PC-3 (cell line): ENCODE measurements around the gene BLTP1. TPM values are rescaled to one million over a fixed set of nuclear protein-coding genes. Genes with fewer than 3 reads are reported as not detected.

Experiments
- ATAC-seq: fragments of 200-7000 bp; cut with Tn5 transposase; 2 replicates; pipeline ENCODE4 v1.9.1; 2020; ENCODE audit warnings: mild to moderate bottlenecking, moderate library complexity
- BruUV-seq: library from RNA; stranded (reverse); fragments of 400-500 nt; replicated peaks from 2 replicates; lab custom pipeline; 2021; lab: Mats Ljungman, UMichigan
- CTCF ChIA-PET: fragments of 300-600 bp; sonication (Branson Sonifier 250); formaldehyde crosslinking; loops from one replicate; lab custom pipeline; 2022; ENCODE audit warnings: antibody characterized with exemption; lab: Charles Lee
- POLR2A ChIA-PET: fragments of 300-600 bp; sonication (Branson Sonifier 250); formaldehyde crosslinking; loops from one replicate; lab custom pipeline; 2022; ENCODE audit warnings: antibody characterized with exemption; ENCODE audit not compliant: unreplicated experiment; lab: Charles Lee
- DNase-seq: peaks from one replicate; pipeline ENCODE4 v3.0.0-alpha.2; 2015
- H2AFZ ChIP-seq: fragments of 300-600 bp; sonication (generic); 2 replicates; pipeline ENCODE4 v1.6.0; 2016; ENCODE audit warnings: antibody characterized with exemption, low read length
- H3F3A ChIP-seq: fragments of 300-600 bp; sonication (generic); one replicate; pipeline ENCODE4 v1.6.0; 2017; ENCODE audit warnings: antibody characterized with exemption, low read length, control low read depth, mild to moderate bottlenecking; ENCODE audit not compliant: unreplicated experiment
- H3K27ac ChIP-seq: fragments of 300-600 bp; sonication (generic); 2 replicates; pipeline ENCODE4 v1.5.1; 2016; ENCODE audit warnings: mild to moderate bottlenecking, low read length
- H3K27me3 ChIP-seq: fragments of 300-600 bp; sonication (generic); 2 replicates; pipeline ENCODE4 v1.6.1; 2016; ENCODE audit warnings: low read length, mixed read lengths
- H3K36me3 ChIP-seq: fragments of 300-600 bp; sonication (generic); 2 replicates; pipeline ENCODE4 v1.6.1; 2016; ENCODE audit warnings: low read depth, mixed run types, low read length, mixed read lengths
- H3K4me1 ChIP-seq: fragments of 300-600 bp; sonication (generic); 2 replicates; pipeline ENCODE4 v1.5.1; 2016; ENCODE audit warnings: low read length; ENCODE audit not compliant: insufficient read depth
- H3K4me2 ChIP-seq: fragments of 300-600 bp; sonication (generic); 2 replicates; pipeline ENCODE4 v1.6.0; 2016; ENCODE audit warnings: low read length
- H3K4me3 ChIP-seq: fragments of 300-600 bp; sonication (generic); 2 replicates; pipeline ENCODE4 v1.5.1; 2016; ENCODE audit warnings: mild to moderate bottlenecking, low read length, mixed read lengths
- H3K79me2 ChIP-seq: fragments of 300-600 bp; sonication (generic); 2 replicates; pipeline ENCODE4 v1.6.1; 2017; ENCODE audit warnings: low read length, mixed read lengths
- H3K9ac ChIP-seq: fragments of 300-600 bp; sonication (generic); 2 replicates; pipeline ENCODE4 v1.6.0; 2016; ENCODE audit warnings: mild to moderate bottlenecking, low read length
- H3K9me2 ChIP-seq: fragments of 300-600 bp; sonication (generic); replicated peaks from 2 replicates; pipeline ENCODE4 v1.6.1; 2016; ENCODE audit warnings: mixed run types, low read length, mixed read lengths
- H3K9me3 ChIP-seq: fragments of 300-600 bp; sonication (generic); 2 replicates; pipeline ENCODE4 v1.6.1; 2016; ENCODE audit warnings: low read length, mixed read lengths
- H4K20me1 ChIP-seq: fragments of 300-600 bp; sonication (generic); 2 replicates; pipeline ENCODE4 v1.6.1; 2016; ENCODE audit warnings: low read length, mixed read lengths
- CTCF ChIP-seq: fragments of 300-600 bp; sonication (generic); conservative IDR thresholded peaks from 2 replicates; pipeline ENCODE4 v1.5.1; 2017; ENCODE audit warnings: antibody characterized with exemption, low read depth, mild to moderate bottlenecking, low read length
- EZH2 ChIP-seq: fragments of 300-600 bp; sonication (generic); IDR thresholded peaks from one replicate; pipeline ENCODE4 v1.6.1; 2017; ENCODE audit warnings: antibody characterized with exemption, mild to moderate bottlenecking, low read length; ENCODE audit not compliant: unreplicated experiment
- EZH2phosphoT487 ChIP-seq: fragments of 300-600 bp; sonication (generic); IDR thresholded peaks from 2 replicates; pipeline ENCODE4 v1.6.1; 2018; ENCODE audit warnings: mild to moderate bottlenecking, antibody characterized with exemption, low read length, borderline replicate concordance
- intact Hi-C: fragments of 100-400 bp; cut with micrococcal nuclease; formaldehyde crosslinking; loops from 2 replicates; pipeline ENCODE4 v1.9.0; 2023
- total RNA-seq: library from RNA; depleted of rRNA; stranded (reverse); fragments of >200 nt; gene quantifications from 2 replicates; pipeline ENCODE4 v1.2.3, GENCODE V29; 2014

BLTP1 gene
- total RNA-seq, 1 experiment from 2014 or later, result 19.8 TPM

GRCh38 chr4:122150931-122151330 lies 1.2 kb upstream of the BLTP1 start:
- no peak for TF ChIP-seq CTCF
- TF ChIP-seq EZH2phosphoT487, result no peak
- no peak for TF ChIP-seq EZH2
- BruUV-seq, result no TSS peak
- Histone ChIP-seq H3K9me3 (no peaks in the 10 kb centered on the region), H3K4me3 (no peak overlapping the region; the same call in 1 of the 2 replicates), H3K36me3 (no peaks in the 10 kb centered on the region), H4K20me1 (no peaks in the 10 kb centered on the region), H3K4me2 (no peak overlapping the region), H3K79me2 (peaks cover 20% of the 10 kb centered on the region), H2AFZ (peak overlapping the region; percentile 91), H3K27ac (no peak overlapping the region), H3K4me1 (peaks cover 4% of the 10 kb centered on the region; the same call in 1 of the 2 replicates), H3K9ac (no peak overlapping the region), H3K9me2 (no peaks in the 10 kb centered on the region), H3K27me3 (no peaks in the 10 kb centered on the region), H3F3A (no peaks in the 10 kb centered on the region)
- ChIA-PET CTCF (no interaction called here), POLR2A (interaction anchor here (0.6 kb wide), 1 partner anchor 133 kb away, joined by 3 read pairs; no protein-coding TSS in a partner anchor)
- intact Hi-C loops, result no loop called here
- DNase-seq, result no peak
- no peak for ATAC-seq

GRCh38 chr4:122152711-122153226 lies 638 bp downstream of the BLTP1 start:
- TF ChIP-seq EZH2 (no peak), EZH2phosphoT487 (no peak), CTCF (no peak)
- H2AFZ ChIP-seq, result peak overlapping the region; percentile 91
- ATAC-seq (peak; percentile 56), DNase-seq (peak; percentile 8)
- H3K27me3 ChIP-seq, result no peaks in the 10 kb centered on the region
- H3K36me3 ChIP-seq, result 0 out of 2 replicates have a peak, but pooled peaks cover 4% of the 10 kb centered on the region
- ChIA-PET CTCF (no interaction called here), POLR2A (no interaction called here)
- peak overlapping the region; percentile 86 for H3K9ac ChIP-seq
- intact Hi-C loops, result no loop called here
- peak overlapping the region; percentile 96 for H3K4me3 ChIP-seq
- no TSS peak for BruUV-seq
- peak overlapping the region; percentile 78 for H3K4me2 ChIP-seq
- H3K9me3 ChIP-seq, result no peaks in the 10 kb centered on the region
- H3K79me2 ChIP-seq, result peaks cover 20% of the 10 kb centered on the region
- no peak overlapping the region for H3K27ac ChIP-seq
- H4K20me1 ChIP-seq, result no peaks in the 10 kb centered on the region
- no peaks in the 10 kb centered on the region for H3K9me2 ChIP-seq
- H3K4me1 ChIP-seq, result peaks cover 4% of the 10 kb centered on the region; the same call in 1 of the 2 replicates
- no peaks in the 10 kb centered on the region for H3F3A ChIP-seq

GRCh38 chr4:122156819-122157218 lies 4.7 kb downstream of the BLTP1 start:
- Histone ChIP-seq H3K36me3 (0 out of 2 replicates have a peak, but pooled peaks cover 4% of the 10 kb centered on the region), H3K9ac (no peak overlapping the region), H3K9me2 (no peaks in the 10 kb centered on the region), H3K79me2 (peaks cover 37% of the 10 kb centered on the region), H3K4me3 (no peak overlapping the region), H3K9me3 (no peaks in the 10 kb centered on the region), H3K4me2 (no peak overlapping the region), H3K4me1 (no peaks in the 10 kb centered on the region; the same call in 1 of the 2 replicates), H3K27ac (no peak overlapping the region), H3K27me3 (no peaks in the 10 kb centered on the region), H2AFZ (no peak overlapping the region), H4K20me1 (no peaks in the 10 kb centered on the region), H3F3A (no peaks in the 10 kb centered on the region)
- TF ChIP-seq CTCF (no peak), EZH2 (no peak), EZH2phosphoT487 (no peak)
- no TSS peak for BruUV-seq
- no peak for DNase-seq
- ChIA-PET CTCF (no interaction called here), POLR2A (no interaction called here)
- ATAC-seq, result no peak
- intact Hi-C loops, result no loop called here
